AG09309 (cell line): Measurements from ENCODE around the gene CD300H.

Experiments used
- DNase-seq: peaks from one replicate; pipeline ENCODE4 v3.0.0-alpha.2; 2010; ENCODE audit warnings: low read depth
- H3K4me3 ChIP-seq: 2 replicates; pipeline ENCODE4 v1.5.1; 2011; ENCODE audit warnings: mild to moderate bottlenecking, low read depth, low read length, moderate library complexity; ENCODE audit not compliant: control insufficient read depth
- TF ChIP-seq, protein P1 (sequence below): IDR thresholded peaks from 2 replicates; pipeline ENCODE4 v1.5.1; 2011; ENCODE audit warnings: mild to moderate bottlenecking, low read depth, low read length, inconsistent platforms; ENCODE audit not compliant: insufficient read depth, control insufficient read depth; ENCODE audit errors: missing control alignments

CD300H gene

DNA sequence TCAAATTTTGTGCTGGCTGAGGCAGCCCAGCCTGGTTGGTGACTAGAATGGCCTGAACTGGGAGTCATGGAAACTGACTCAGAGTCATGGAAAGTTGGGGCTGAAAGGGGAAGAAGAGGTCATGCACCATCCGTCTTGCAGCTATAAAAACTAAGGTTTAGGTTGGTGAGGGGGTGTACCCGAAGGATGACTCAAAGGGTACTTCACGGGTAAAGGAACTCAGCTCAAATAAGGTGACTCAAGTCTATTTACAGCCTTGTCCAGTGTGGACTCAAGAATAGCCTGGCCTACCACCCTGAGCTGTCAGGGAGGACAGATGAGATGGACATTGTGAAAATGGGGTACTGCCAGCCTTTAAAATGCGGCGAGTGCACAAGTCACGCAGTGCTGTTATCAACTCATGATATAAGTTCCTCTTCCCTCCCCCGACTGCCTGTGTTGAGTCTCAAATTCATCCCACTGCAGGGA lies 54.7 kb downstream of the CD300H start:
- TF ChIP-seq, protein P1, sequence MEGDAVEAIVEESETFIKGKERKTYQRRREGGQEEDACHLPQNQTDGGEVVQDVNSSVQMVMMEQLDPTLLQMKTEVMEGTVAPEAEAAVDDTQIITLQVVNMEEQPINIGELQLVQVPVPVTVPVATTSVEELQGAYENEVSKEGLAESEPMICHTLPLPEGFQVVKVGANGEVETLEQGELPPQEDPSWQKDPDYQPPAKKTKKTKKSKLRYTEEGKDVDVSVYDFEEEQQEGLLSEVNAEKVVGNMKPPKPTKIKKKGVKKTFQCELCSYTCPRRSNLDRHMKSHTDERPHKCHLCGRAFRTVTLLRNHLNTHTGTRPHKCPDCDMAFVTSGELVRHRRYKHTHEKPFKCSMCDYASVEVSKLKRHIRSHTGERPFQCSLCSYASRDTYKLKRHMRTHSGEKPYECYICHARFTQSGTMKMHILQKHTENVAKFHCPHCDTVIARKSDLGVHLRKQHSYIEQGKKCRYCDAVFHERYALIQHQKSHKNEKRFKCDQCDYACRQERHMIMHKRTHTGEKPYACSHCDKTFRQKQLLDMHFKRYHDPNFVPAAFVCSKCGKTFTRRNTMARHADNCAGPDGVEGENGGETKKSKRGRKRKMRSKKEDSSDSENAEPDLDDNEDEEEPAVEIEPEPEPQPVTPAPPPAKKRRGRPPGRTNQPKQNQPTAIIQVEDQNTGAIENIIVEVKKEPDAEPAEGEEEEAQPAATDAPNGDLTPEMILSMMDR: no peak
- DNase-seq: peak; percentile 55
- H3K4me3 ChIP-seq: no peak overlapping the region

- TF ChIP-seq, protein P1: no peak
- no peak overlapping the region for H3K4me3 ChIP-seq
- DNase-seq: no peak
These were observed 55.3 kb downstream of the CD300H start for GRCh38 chr17:74512036-74512435.
